ENCODE measurements around the gene HS3ST5. TPM values are rescaled to one million over a fixed set of nuclear protein-coding genes. Genes with fewer than 3 reads are reported as not detected.

Gene HS3ST5
- total and polyA plus RNA-seq, 2 experiments from 2014 or later: 2.8 to 3.5 TPM

DNA sequence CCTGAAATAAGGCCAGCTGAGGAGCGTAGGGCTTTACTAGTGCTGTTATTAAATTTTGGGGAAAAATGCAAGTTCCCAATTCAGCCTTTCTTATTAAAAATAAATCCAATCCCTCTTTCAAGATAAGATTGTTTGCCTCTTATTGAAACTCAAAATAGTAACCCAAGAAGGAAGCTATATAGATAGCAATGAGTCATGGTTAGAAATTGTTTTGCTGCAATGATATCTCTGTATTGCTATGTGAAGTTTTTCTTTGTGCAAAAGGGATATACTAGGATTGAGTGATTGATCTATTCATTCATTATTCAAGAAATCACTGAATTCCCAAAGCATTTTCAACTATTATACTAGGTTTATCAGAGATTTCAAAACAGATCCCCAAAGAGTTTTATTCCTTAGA is 278.9 kb downstream of the HS3ST5 start:
- no peak for ATAC-seq

More for the DNA sequence above, 278.9 kb downstream of the HS3ST5 start:
- Histone ChIP-seq H3K9me2 (ENCODE audit: insufficient read depth) (peaks cover 11% of the 10 kb centered on the region; the same call in 1 of the 2 replicates), H3K79me2 (replicated peaks; ENCODE audit: insufficient read depth) (no peaks in the 10 kb centered on the region), H3K4me3 (no peak overlapping the region), H4K20me1 (replicated peaks; ENCODE audit: insufficient read depth) (no peaks in the 10 kb centered on the region), H3K27ac (ENCODE audit: low read depth) (no peak overlapping the region), H3K4me1 (ENCODE audit: insufficient read depth) (no peaks in the 10 kb centered on the region), H3F3A (replicated peaks; ENCODE audit: low read depth) (no peaks in the 10 kb centered on the region), H2AFZ (no peak overlapping the region), H3K27me3 (ENCODE audit: insufficient read depth) (no peaks in the 10 kb centered on the region), H3K4me2 (no peak overlapping the region), H3K36me3 (ENCODE audit: insufficient read depth) (no peaks in the 10 kb centered on the region)
- no peaks in the 10 kb centered on the region for H3K27me3 Mint-ChIP-seq (ENCODE audit: insufficient read depth, low read depth, poor library complexity)
- H3K9me3 Mint-ChIP-seq: no peaks in the 10 kb centered on the region
- H3K4me3 Mint-ChIP-seq: no peak overlapping the region
- no peak overlapping the region for H3K27ac Mint-ChIP-seq
- no peaks in the 10 kb centered on the region for H3K36me3 Mint-ChIP-seq (ENCODE audit: low read depth)
- H3K4me1 Mint-ChIP-seq: peaks cover 7% of the 10 kb centered on the region
- no peak for DNase-seq (ENCODE audit: low spot score)
- TF ChIP-seq NANOG (IDR thresholded peaks at IDR 0.05; ENCODE audit: borderline replicate concordance) (no peak), EZH2 (IDR thresholded peaks at IDR 0.05; ENCODE audit: low read depth, unreplicated experiment) (no peak), STAT1 (IDR thresholded peaks at IDR 0.05; ENCODE audit: unreplicated experiment) (no peak), JUNB (IDR thresholded peaks at IDR 0.05; ENCODE audit: unreplicated experiment) (no peak), ZNF114 (CRISPR knock-in tag; IDR thresholded peaks at IDR 0.05) (no peak), EZH2phosphoT487 (IDR thresholded peaks at IDR 0.05; ENCODE audit: unreplicated experiment) (no peak), ZNF331 (CRISPR knock-in tag; IDR thresholded peaks at IDR 0.05; ENCODE audit: low read depth) (no peak), POLR2AphosphoS5 (IDR thresholded peaks at IDR 0.05; ENCODE audit: low read depth) (no peak), CREB1 (CRISPR knock-in tag; IDR thresholded peaks at IDR 0.05; ENCODE audit: low read depth) (no peak)
- TF ChIP-seq, protein P1, sequence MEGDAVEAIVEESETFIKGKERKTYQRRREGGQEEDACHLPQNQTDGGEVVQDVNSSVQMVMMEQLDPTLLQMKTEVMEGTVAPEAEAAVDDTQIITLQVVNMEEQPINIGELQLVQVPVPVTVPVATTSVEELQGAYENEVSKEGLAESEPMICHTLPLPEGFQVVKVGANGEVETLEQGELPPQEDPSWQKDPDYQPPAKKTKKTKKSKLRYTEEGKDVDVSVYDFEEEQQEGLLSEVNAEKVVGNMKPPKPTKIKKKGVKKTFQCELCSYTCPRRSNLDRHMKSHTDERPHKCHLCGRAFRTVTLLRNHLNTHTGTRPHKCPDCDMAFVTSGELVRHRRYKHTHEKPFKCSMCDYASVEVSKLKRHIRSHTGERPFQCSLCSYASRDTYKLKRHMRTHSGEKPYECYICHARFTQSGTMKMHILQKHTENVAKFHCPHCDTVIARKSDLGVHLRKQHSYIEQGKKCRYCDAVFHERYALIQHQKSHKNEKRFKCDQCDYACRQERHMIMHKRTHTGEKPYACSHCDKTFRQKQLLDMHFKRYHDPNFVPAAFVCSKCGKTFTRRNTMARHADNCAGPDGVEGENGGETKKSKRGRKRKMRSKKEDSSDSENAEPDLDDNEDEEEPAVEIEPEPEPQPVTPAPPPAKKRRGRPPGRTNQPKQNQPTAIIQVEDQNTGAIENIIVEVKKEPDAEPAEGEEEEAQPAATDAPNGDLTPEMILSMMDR (conservative IDR thresholded peaks at IDR 0.05; ENCODE audit: low read depth in 2 of 2): no peak
- TF ChIP-seq, protein P2, sequence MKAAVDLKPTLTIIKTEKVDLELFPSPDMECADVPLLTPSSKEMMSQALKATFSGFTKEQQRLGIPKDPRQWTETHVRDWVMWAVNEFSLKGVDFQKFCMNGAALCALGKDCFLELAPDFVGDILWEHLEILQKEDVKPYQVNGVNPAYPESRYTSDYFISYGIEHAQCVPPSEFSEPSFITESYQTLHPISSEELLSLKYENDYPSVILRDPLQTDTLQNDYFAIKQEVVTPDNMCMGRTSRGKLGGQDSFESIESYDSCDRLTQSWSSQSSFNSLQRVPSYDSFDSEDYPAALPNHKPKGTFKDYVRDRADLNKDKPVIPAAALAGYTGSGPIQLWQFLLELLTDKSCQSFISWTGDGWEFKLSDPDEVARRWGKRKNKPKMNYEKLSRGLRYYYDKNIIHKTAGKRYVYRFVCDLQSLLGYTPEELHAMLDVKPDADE (IDR thresholded peaks at IDR 0.05): no peak
- TF ChIP-seq, protein P3, sequence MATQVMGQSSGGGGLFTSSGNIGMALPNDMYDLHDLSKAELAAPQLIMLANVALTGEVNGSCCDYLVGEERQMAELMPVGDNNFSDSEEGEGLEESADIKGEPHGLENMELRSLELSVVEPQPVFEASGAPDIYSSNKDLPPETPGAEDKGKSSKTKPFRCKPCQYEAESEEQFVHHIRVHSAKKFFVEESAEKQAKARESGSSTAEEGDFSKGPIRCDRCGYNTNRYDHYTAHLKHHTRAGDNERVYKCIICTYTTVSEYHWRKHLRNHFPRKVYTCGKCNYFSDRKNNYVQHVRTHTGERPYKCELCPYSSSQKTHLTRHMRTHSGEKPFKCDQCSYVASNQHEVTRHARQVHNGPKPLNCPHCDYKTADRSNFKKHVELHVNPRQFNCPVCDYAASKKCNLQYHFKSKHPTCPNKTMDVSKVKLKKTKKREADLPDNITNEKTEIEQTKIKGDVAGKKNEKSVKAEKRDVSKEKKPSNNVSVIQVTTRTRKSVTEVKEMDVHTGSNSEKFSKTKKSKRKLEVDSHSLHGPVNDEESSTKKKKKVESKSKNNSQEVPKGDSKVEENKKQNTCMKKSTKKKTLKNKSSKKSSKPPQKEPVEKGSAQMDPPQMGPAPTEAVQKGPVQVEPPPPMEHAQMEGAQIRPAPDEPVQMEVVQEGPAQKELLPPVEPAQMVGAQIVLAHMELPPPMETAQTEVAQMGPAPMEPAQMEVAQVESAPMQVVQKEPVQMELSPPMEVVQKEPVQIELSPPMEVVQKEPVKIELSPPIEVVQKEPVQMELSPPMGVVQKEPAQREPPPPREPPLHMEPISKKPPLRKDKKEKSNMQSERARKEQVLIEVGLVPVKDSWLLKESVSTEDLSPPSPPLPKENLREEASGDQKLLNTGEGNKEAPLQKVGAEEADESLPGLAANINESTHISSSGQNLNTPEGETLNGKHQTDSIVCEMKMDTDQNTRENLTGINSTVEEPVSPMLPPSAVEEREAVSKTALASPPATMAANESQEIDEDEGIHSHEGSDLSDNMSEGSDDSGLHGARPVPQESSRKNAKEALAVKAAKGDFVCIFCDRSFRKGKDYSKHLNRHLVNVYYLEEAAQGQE (IDR thresholded peaks at IDR 0.05; ENCODE audit: unreplicated experiment): no peak
- TF ChIP-seq, protein P4, sequence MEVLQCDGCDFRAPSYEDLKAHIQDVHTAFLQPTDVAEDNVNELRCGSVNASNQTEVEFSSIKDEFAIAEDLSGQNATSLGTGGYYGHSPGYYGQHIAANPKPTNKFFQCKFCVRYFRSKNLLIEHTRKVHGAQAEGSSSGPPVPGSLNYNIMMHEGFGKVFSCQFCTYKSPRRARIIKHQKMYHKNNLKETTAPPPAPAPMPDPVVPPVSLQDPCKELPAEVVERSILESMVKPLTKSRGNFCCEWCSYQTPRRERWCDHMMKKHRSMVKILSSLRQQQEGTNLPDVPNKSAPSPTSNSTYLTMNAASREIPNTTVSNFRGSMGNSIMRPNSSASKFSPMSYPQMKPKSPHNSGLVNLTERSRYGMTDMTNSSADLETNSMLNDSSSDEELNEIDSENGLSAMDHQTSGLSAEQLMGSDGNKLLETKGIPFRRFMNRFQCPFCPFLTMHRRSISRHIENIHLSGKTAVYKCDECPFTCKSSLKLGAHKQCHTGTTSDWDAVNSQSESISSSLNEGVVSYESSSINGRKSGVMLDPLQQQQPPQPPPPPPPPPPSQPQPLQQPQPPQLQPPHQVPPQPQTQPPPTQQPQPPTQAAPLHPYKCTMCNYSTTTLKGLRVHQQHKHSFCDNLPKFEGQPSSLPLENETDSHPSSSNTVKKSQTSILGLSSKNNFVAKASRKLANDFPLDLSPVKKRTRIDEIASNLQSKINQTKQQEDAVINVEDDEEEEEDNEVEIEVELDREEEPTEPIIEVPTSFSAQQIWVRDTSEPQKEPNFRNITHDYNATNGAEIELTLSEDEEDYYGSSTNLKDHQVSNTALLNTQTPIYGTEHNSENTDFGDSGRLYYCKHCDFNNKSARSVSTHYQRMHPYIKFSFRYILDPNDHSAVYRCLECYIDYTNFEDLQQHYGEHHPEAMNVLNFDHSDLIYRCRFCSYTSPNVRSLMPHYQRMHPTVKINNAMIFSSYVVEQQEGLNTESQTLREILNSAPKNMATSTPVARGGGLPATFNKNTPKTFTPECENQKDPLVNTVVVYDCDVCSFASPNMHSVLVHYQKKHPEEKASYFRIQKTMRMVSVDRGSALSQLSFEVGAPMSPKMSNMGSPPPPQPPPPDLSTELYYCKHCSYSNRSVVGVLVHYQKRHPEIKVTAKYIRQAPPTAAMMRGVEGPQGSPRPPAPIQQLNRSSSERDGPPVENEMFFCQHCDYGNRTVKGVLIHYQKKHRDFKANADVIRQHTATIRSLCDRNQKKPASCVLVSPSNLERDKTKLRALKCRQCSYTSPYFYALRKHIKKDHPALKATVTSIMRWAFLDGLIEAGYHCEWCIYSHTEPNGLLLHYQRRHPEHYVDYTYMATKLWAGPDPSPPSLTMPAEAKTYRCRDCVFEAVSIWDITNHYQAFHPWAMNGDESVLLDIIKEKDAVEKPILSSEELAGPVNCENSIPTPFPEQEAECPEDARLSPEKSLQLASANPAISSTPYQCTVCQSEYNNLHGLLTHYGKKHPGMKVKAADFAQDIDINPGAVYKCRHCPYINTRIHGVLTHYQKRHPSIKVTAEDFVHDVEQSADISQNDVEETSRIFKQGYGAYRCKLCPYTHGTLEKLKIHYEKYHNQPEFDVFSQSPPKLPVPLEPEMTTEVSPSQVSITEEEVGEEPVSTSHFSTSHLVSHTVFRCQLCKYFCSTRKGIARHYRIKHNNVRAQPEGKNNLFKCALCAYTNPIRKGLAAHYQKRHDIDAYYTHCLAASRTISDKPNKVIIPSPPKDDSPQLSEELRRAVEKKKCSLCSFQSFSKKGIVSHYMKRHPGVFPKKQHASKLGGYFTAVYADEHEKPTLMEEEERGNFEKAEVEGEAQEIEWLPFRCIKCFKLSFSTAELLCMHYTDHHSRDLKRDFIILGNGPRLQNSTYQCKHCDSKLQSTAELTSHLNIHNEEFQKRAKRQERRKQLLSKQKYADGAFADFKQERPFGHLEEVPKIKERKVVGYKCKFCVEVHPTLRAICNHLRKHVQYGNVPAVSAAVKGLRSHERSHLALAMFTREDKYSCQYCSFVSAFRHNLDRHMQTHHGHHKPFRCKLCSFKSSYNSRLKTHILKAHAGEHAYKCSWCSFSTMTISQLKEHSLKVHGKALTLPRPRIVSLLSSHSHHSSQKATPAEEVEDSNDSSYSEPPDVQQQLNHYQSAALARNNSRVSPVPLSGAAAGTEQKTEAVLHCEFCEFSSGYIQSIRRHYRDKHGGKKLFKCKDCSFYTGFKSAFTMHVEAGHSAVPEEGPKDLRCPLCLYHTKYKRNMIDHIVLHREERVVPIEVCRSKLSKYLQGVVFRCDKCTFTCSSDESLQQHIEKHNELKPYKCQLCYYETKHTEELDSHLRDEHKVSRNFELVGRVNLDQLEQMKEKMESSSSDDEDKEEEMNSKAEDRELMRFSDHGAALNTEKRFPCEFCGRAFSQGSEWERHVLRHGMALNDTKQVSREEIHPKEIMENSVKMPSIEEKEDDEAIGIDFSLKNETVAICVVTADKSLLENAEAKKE (CRISPR knock-in tag; IDR thresholded peaks at IDR 0.05): no peak

All from GM23338 (cell line).